ENCODE data around the gene PTBP3.
"Not testable (repeated sequence)": the region's sequence is repeated elsewhere in the genome, so short reads cannot be mapped to it uniquely, and the experiment has no call there.

Gene PTBP3

GRCh38 chr9:112268413-112268812, 65.0 kb downstream of the PTBP3 start:
- DNase-seq = no peak

GRCh38 chr9:112267086-112267485, 66.3 kb downstream of the PTBP3 start:
- not testable (repeated sequence) for DNase-seq

GRCh38 chr9:112265391-112265790, 68.0 kb downstream of the PTBP3 start:
- no peak for DNase-seq

- DNase-seq = no peak
These were observed 70.8 kb downstream of the PTBP3 start for GRCh38 chr9:112262577-112262976.

GRCh38 chr9:112261133-112261532, 72.3 kb downstream of the PTBP3 start:
- no peak for DNase-seq

- DNase-seq = no peak
These were observed 75.3 kb downstream of the PTBP3 start for GRCh38 chr9:112258106-112258505.

- DNase-seq = no peak
These were observed 81.2 kb downstream of the PTBP3 start for GRCh38 chr9:112252194-112252593.

GRCh38 chr9:112249277-112249676, 84.1 kb downstream of the PTBP3 start:
- no peak for DNase-seq

GRCh38 chr9:112248722-112249121, 84.7 kb downstream of the PTBP3 start:
- no peak for DNase-seq

- no peak for DNase-seq
These were observed 86.3 kb downstream of the PTBP3 start for GRCh38 chr9:112247090-112247489.

- DNase-seq = no peak
These were observed 88.3 kb downstream of the PTBP3 start for GRCh38 chr9:112245126-112245525.

GRCh38 chr9:112242147-112242804, 91.1 kb downstream of the PTBP3 start:
- DNase-seq = no peak

GRCh38 chr9:112241491-112241890, 91.9 kb downstream of the PTBP3 start:
- DNase-seq = no peak

GRCh38 chr9:112239708-112240107, 93.7 kb downstream of the PTBP3 start:
- DNase-seq = no peak

GRCh38 chr9:112239284-112239683, 94.1 kb downstream of the PTBP3 start:
- no peak for DNase-seq

- no peak for DNase-seq
These were observed 98.6 kb downstream of the PTBP3 start for GRCh38 chr9:112234779-112235178.

- no peak for DNase-seq
These were observed 99.7 kb downstream of the PTBP3 start for GRCh38 chr9:112233769-112234168.

GRCh38 chr9:112232233-112232632, 101.2 kb downstream of the PTBP3 start:
- no peak for DNase-seq

GRCh38 chr9:112226091-112226490, 107.3 kb downstream of the PTBP3 start:
- no peak for DNase-seq

GRCh38 chr9:112224401-112225289, 108.8 kb downstream of the PTBP3 start:
- DNase-seq = no peak

GRCh38 chr9:112218908-112219307, 114.5 kb downstream of the PTBP3 start:
- DNase-seq = no peak

GRCh38 chr9:112212926-112213325, 120.5 kb downstream of the PTBP3 start:
- no peak for DNase-seq

GRCh38 chr9:112207451-112207850, 126.0 kb downstream of the PTBP3 start:
- DNase-seq = no peak

- DNase-seq = no peak
These were observed 129.9 kb downstream of the PTBP3 start for GRCh38 chr9:112203536-112203935.

All from NCI-H1105 treated with DMSO at 0.1 percent for 48 hours (cell line).